HCT116 (cell line): ENCODE results near the gene LIPG. TPM values are rescaled to one million over a fixed set of nuclear protein-coding genes. Genes with fewer than 3 reads are reported as not detected.

Experiments
- ATAC-seq: fragments of 200-7000 bp; cut with Tn5 transposase; 2 replicates; pipeline ENCODE4 v1.9.1; 2020; ENCODE audit warnings: mild to moderate bottlenecking, moderate library complexity
- BruUV-seq: library from RNA; stranded (reverse); fragments of 400-500 nt; replicated peaks from 2 replicates; lab custom pipeline; 2021; lab: Mats Ljungman, UMichigan
- CTCF ChIA-PET: fragments of 300-600 bp; sonication (Branson Sonifier 250); formaldehyde crosslinking; loops from one replicate; lab custom pipeline; 2021; ENCODE audit warnings: antibody characterized with exemption; lab: Charles Lee
- POLR2A ChIA-PET: fragments of 300-600, 350-600 bp; sonication (Branson Sonifier 250); formaldehyde crosslinking; loops from one replicate; lab custom pipeline; 2021; ENCODE audit warnings: antibody characterized with exemption; lab: Charles Lee
- RAD21 ChIA-PET, 2 experiments: fragments of 300-600 bp; sonication (Branson Sonifier 250); formaldehyde crosslinking; loops; one replicate each; lab custom pipeline; 2023; ENCODE audit warnings: low total read pairs in 2 of 2; ENCODE audit not compliant: uncharacterized antibody in 2 of 2, unreplicated experiment in 2 of 2, low non-redundant PET in 1 of 2; lab: Charles Lee
- DNase-seq: peaks from one replicate; pipeline ENCODE4 v3.0.0-alpha.2; 2010; ENCODE audit warnings: low read depth, low spot score
- H2AFZ ChIP-seq: fragments of 200-600 bp; shearing (Covaris generic), sonication (generic); 2 replicates; pipeline ENCODE4 v1.6.1; 2017; ENCODE audit warnings: low read depth, mixed run types, mixed read lengths, antibody characterized with exemption, low read length; ENCODE audit not compliant: poor library complexity, severe bottlenecking
- H3K27ac ChIP-seq: 2 replicates; pipeline ENCODE4 v1.5.1; 2012; ENCODE audit warnings: low read depth, low read length
- H3K27me3 ChIP-seq: fragments of 200-600 bp; sonication (generic); 2 replicates; pipeline ENCODE4 v1.6.1; 2016; ENCODE audit warnings: mixed run types, low read length, mixed read lengths; ENCODE audit not compliant: insufficient read depth
- H3K36me3 ChIP-seq, 2 experiments: fragments of 200-500 bp in 1 of 2; fragments of 200-600 bp in 1 of 2; sonication (Bioruptor generic) in 1 of 2; sonication (generic) in 1 of 2; 2 replicates each; pipeline versions ENCODE4 v1.5.1 to v1.6.1; 2014 to 2016; ENCODE audit warnings: low read length in 2 of 2, inconsistent platforms in 1 of 2, mixed read lengths in 1 of 2, mixed run types in 1 of 2; ENCODE audit not compliant: insufficient read depth in 2 of 2, control insufficient read depth in 1 of 2
- H3K4me1 ChIP-seq, 2 experiments: fragments of 200-600 bp in 1 of 2; sonication (generic) in 1 of 2; 2 replicates each; pipeline versions ENCODE4 v1.5.1 to v1.6.1; 2012 to 2017; ENCODE audit warnings: low read length in 2 of 2, inconsistent platforms in 1 of 2, mild to moderate bottlenecking in 1 of 2, mixed read lengths in 1 of 2, mixed run types in 1 of 2, moderate library complexity in 1 of 2; ENCODE audit not compliant: insufficient read depth in 2 of 2, control insufficient read depth in 1 of 2
- H3K4me2 ChIP-seq: fragments of 200-600 bp; sonication (generic); 2 replicates; pipeline ENCODE4 v1.6.1; 2017; ENCODE audit warnings: mixed run types, low read length, mixed read lengths
- H3K4me3 ChIP-seq, 2 experiments: fragments of 200-600 bp in 1 of 2; sonication (generic) in 1 of 2; replicated peaks in 1 of 2; 2 replicates each; pipeline ENCODE4 v1.5.1; 2011 to 2016; ENCODE audit warnings: low read length in 2 of 2, control low read depth in 1 of 2, low read depth in 1 of 2, mild to moderate bottlenecking in 1 of 2, mixed read lengths in 1 of 2, mixed run types in 1 of 2
- H3K79me2 ChIP-seq: fragments of 200-600 bp; sonication (generic); 2 replicates; pipeline ENCODE4 v1.6.1; 2017; ENCODE audit warnings: mild to moderate bottlenecking, mixed run types, low read length, moderate library complexity, mixed read lengths; ENCODE audit not compliant: insufficient read depth
- H3K9ac ChIP-seq: fragments of 200-600 bp; sonication (generic); 2 replicates; pipeline ENCODE4 v1.6.1; 2016; ENCODE audit warnings: low read length, mixed read lengths
- H3K9me2 ChIP-seq: fragments of 200-600 bp; sonication (generic), shearing (Covaris generic); 2 replicates; pipeline ENCODE4 v1.6.1; 2017; ENCODE audit warnings: mixed run types, mild to moderate bottlenecking, moderate library complexity; ENCODE audit not compliant: insufficient read depth
- H3K9me3 ChIP-seq, 2 experiments: fragments of 200-500 bp in 1 of 2; fragments of 200-600 bp in 1 of 2; sonication (Bioruptor generic) in 1 of 2; sonication (generic) in 1 of 2; 2 replicates each; pipeline ENCODE4 v1.6.1; 2014 to 2017; ENCODE audit warnings: low read length in 2 of 2, mixed read lengths in 2 of 2, inconsistent platforms in 1 of 2, low read depth in 1 of 2, mild to moderate bottlenecking in 1 of 2, mixed run types in 1 of 2, moderate library complexity in 1 of 2; ENCODE audit not compliant: control insufficient read depth in 1 of 2, insufficient read depth in 1 of 2
- H4K20me1 ChIP-seq: fragments of 200-600 bp; sonication (generic), shearing (Covaris generic); 2 replicates; pipeline ENCODE4 v1.6.1; 2017; ENCODE audit warnings: mixed run types, mild to moderate bottlenecking, moderate library complexity; ENCODE audit not compliant: insufficient read depth
- CBX3 ChIP-seq: IDR thresholded peaks from 2 replicates; pipeline ENCODE4 v1.6.1; 2012; ENCODE audit warnings: low read depth
- CEBPB ChIP-seq: IDR thresholded peaks from 2 replicates; pipeline ENCODE4 v1.6.1; 2012; ENCODE audit warnings: low read depth
- EGR1 ChIP-seq: IDR thresholded peaks from 2 replicates; pipeline ENCODE4 v1.6.1; 2012; ENCODE audit warnings: low read depth
- ELF1 ChIP-seq: IDR thresholded peaks from 2 replicates; pipeline ENCODE4 v1.6.1; 2012; ENCODE audit warnings: low read depth, borderline replicate concordance
- EZH2 ChIP-seq: fragments of 200-600 bp; sonication (generic); IDR thresholded peaks from 2 replicates; pipeline ENCODE4 v1.6.1; 2017; ENCODE audit warnings: antibody characterized with exemption, mixed run types
- EZH2phosphoT487 ChIP-seq: fragments of 200-600 bp; IDR thresholded peaks from 2 replicates; pipeline ENCODE4 v1.6.1; 2018; ENCODE audit warnings: antibody characterized with exemption, borderline replicate concordance
- FOSL1 ChIP-seq: IDR thresholded peaks from 2 replicates; pipeline ENCODE4 v1.6.1; 2012; ENCODE audit warnings: low read depth
- JUND ChIP-seq: IDR thresholded peaks from 2 replicates; pipeline ENCODE4 v1.6.1; 2012
- POLR2A ChIP-seq: IDR thresholded peaks from 2 replicates; pipeline ENCODE4 v1.7.0; 2011; ENCODE audit warnings: borderline replicate concordance; ENCODE audit not compliant: insufficient read depth, insufficient read length; ENCODE audit errors: extremely low read depth
- RAD21 ChIP-seq: IDR thresholded peaks from 2 replicates; pipeline ENCODE4 v1.6.1; 2012; ENCODE audit warnings: low read depth, mild to moderate bottlenecking
- SIN3A ChIP-seq: IDR thresholded peaks from 2 replicates; pipeline ENCODE4 v1.6.1; 2012; ENCODE audit warnings: low read depth
- SP1 ChIP-seq: IDR thresholded peaks from 2 replicates; pipeline ENCODE4 v1.6.1; 2012; ENCODE audit warnings: low read depth
- SRF ChIP-seq: IDR thresholded peaks from 2 replicates; pipeline ENCODE4 v1.6.1; 2012; ENCODE audit warnings: low read depth
- YY1 ChIP-seq: IDR thresholded peaks from 2 replicates; pipeline ENCODE4 v1.6.1; 2011; ENCODE audit warnings: low read length, low read depth, moderate library complexity, mild to moderate bottlenecking; ENCODE audit not compliant: insufficient replicate concordance; ENCODE audit errors: extremely low read depth
- ZFX ChIP-seq: fragments of 450-650 bp; IDR thresholded peaks from 2 replicates; pipeline ENCODE4 v1.6.1; 2017
- ZNF274 ChIP-seq: fragments of 200-500 bp; sonication (Bioruptor generic); IDR thresholded peaks from 2 replicates; pipeline ENCODE4 v1.6.1; 2014; ENCODE audit warnings: mild to moderate bottlenecking, low read depth, low read length, inconsistent platforms
- intact Hi-C: fragments of 100-400 bp; cut with micrococcal nuclease; formaldehyde crosslinking; loops from 2 replicates; pipeline ENCODE4 v1.10.0; 2022
- total RNA-seq: library from RNA; stranded (reverse); gene quantifications from one replicate; pipeline ENCODE4 v1.2.1, GENCODE V29; 2021; ENCODE audit not compliant: unreplicated experiment
- TF ChIP-seq, protein P1 (sequence below), 3 experiments: fragments of 200-600 bp in 1 of 3; sonication (generic) in 1 of 3; IDR thresholded peaks in 2 of 3; conservative IDR thresholded peaks in 1 of 3; 2 replicates each; pipeline ENCODE4 v1.5.1; 2012 to 2017; ENCODE audit warnings: low read depth in 2 of 3, low read length in 2 of 3, antibody characterized with exemption in 1 of 3, borderline replicate concordance in 1 of 3, control low read depth in 1 of 3, mild to moderate bottlenecking in 1 of 3, mixed read lengths in 1 of 3, mixed run types in 1 of 3, moderate library complexity in 1 of 3; ENCODE audit not compliant: insufficient read depth in 1 of 3
- TF ChIP-seq, protein P2 (sequence below): IDR thresholded peaks from 2 replicates; pipeline ENCODE4 v1.6.1; 2011; ENCODE audit warnings: mild to moderate bottlenecking, low read length, moderate library complexity; ENCODE audit not compliant: insufficient replicate concordance; ENCODE audit errors: extremely low read depth
- TF ChIP-seq, protein P3 (sequence below): IDR thresholded peaks from 2 replicates; pipeline ENCODE4 v1.6.1; 2012; ENCODE audit warnings: low read depth
- TF ChIP-seq, protein P4 (sequence below): IDR thresholded peaks from 2 replicates; pipeline ENCODE4 v1.6.1; 2012
- TF ChIP-seq, protein P5 (sequence below): IDR thresholded peaks from 2 replicates; pipeline ENCODE4 v1.6.1; 2012

The LIPG gene
- total RNA-seq, 1 experiment from 2014 or later, result 2.6 TPM

DNA sequence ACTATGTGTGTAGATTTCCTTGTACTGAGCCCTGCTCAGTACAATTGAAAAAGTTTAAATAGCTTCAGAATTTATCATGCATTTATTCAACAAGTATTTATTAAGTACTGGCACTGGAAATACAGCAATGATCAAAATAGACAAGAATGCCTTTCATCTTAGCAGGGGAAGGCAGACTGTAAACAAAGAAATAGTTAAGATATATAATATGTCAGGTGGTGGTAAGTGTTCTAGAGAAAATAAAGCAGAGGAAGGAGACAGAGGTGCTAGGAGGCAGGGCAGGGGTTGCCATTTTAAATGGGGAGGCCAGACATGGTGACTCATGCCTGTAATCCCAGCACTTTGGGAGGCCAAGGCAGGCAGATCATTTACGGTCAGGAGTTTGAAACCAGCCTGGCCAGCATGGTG lies 13.6 kb upstream of the LIPG start:
- DNase-seq (peak; percentile 22), ATAC-seq (peak; percentile 70)
- H3K4me2 ChIP-seq, result peak overlapping the region; percentile 57

More for the DNA sequence above, 13.6 kb upstream of the LIPG start:
- H2AFZ ChIP-seq, result peak overlapping the region; percentile 71
- TF ChIP-seq SRF (no peak), ZFX (no peak), EZH2phosphoT487 (no peak), YY1 (no peak), ZNF274 (no peak), EZH2 (no peak), JUND (peak; percentile 48), SP1 (peak; percentile 21; the same call in 1 of the 2 replicates), EGR1 (no peak), RAD21 (no peak), POLR2A (no peak), CBX3 (0 out of 2 replicates have a peak, but pooled peaks have one; percentile 29), ELF1 (no peak), FOSL1 (peak; percentile 64), SIN3A (no peak), CEBPB (no peak)
- TF ChIP-seq, protein P1, sequence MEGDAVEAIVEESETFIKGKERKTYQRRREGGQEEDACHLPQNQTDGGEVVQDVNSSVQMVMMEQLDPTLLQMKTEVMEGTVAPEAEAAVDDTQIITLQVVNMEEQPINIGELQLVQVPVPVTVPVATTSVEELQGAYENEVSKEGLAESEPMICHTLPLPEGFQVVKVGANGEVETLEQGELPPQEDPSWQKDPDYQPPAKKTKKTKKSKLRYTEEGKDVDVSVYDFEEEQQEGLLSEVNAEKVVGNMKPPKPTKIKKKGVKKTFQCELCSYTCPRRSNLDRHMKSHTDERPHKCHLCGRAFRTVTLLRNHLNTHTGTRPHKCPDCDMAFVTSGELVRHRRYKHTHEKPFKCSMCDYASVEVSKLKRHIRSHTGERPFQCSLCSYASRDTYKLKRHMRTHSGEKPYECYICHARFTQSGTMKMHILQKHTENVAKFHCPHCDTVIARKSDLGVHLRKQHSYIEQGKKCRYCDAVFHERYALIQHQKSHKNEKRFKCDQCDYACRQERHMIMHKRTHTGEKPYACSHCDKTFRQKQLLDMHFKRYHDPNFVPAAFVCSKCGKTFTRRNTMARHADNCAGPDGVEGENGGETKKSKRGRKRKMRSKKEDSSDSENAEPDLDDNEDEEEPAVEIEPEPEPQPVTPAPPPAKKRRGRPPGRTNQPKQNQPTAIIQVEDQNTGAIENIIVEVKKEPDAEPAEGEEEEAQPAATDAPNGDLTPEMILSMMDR (IDR thresholded peaks at IDR 0.05 in 2 of 3, conservative IDR thresholded peaks at IDR 0.05 in 1 of 3; ENCODE audit: borderline replicate concordance in 1 of 3, insufficient read depth in 1 of 3, low read depth in 2 of 3, low read length in 2 of 3), result no peak
- TF ChIP-seq, protein P2, sequence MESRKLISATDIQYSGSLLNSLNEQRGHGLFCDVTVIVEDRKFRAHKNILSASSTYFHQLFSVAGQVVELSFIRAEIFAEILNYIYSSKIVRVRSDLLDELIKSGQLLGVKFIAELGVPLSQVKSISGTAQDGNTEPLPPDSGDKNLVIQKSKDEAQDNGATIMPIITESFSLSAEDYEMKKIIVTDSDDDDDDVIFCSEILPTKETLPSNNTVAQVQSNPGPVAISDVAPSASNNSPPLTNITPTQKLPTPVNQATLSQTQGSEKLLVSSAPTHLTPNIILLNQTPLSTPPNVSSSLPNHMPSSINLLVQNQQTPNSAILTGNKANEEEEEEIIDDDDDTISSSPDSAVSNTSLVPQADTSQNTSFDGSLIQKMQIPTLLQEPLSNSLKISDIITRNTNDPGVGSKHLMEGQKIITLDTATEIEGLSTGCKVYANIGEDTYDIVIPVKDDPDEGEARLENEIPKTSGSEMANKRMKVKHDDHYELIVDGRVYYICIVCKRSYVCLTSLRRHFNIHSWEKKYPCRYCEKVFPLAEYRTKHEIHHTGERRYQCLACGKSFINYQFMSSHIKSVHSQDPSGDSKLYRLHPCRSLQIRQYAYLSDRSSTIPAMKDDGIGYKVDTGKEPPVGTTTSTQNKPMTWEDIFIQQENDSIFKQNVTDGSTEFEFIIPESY, result no peak
- TF ChIP-seq, protein P3, sequence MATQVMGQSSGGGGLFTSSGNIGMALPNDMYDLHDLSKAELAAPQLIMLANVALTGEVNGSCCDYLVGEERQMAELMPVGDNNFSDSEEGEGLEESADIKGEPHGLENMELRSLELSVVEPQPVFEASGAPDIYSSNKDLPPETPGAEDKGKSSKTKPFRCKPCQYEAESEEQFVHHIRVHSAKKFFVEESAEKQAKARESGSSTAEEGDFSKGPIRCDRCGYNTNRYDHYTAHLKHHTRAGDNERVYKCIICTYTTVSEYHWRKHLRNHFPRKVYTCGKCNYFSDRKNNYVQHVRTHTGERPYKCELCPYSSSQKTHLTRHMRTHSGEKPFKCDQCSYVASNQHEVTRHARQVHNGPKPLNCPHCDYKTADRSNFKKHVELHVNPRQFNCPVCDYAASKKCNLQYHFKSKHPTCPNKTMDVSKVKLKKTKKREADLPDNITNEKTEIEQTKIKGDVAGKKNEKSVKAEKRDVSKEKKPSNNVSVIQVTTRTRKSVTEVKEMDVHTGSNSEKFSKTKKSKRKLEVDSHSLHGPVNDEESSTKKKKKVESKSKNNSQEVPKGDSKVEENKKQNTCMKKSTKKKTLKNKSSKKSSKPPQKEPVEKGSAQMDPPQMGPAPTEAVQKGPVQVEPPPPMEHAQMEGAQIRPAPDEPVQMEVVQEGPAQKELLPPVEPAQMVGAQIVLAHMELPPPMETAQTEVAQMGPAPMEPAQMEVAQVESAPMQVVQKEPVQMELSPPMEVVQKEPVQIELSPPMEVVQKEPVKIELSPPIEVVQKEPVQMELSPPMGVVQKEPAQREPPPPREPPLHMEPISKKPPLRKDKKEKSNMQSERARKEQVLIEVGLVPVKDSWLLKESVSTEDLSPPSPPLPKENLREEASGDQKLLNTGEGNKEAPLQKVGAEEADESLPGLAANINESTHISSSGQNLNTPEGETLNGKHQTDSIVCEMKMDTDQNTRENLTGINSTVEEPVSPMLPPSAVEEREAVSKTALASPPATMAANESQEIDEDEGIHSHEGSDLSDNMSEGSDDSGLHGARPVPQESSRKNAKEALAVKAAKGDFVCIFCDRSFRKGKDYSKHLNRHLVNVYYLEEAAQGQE, result no peak
- TF ChIP-seq, protein P4, sequence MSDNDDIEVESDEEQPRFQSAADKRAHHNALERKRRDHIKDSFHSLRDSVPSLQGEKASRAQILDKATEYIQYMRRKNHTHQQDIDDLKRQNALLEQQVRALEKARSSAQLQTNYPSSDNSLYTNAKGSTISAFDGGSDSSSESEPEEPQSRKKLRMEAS, result 0 out of 2 replicates have a peak, but pooled peaks have one; percentile 14
- TF ChIP-seq, protein P5, sequence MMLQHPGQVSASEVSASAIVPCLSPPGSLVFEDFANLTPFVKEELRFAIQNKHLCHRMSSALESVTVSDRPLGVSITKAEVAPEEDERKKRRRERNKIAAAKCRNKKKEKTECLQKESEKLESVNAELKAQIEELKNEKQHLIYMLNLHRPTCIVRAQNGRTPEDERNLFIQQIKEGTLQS, result no peak
- TF ChIP-seq, all 23 proteins: peak for 5
- no peaks in the 10 kb centered on the region for H3K36me3 ChIP-seq
- BruUV-seq, result no TSS peak
- H3K9me3 ChIP-seq, result no peaks in the 10 kb centered on the region
- H4K20me1 ChIP-seq, result no peaks in the 10 kb centered on the region
- intact Hi-C loops, result no loop called here
- H3K27ac ChIP-seq, result peak overlapping the region; percentile 72
- H3K4me3 ChIP-seq, result peak overlapping the region in 1 of 2 experiments; percentile 1; a peak in 1 of 4 replicates
- RAD21 ChIA-PET, result no interaction called here
- H3K27me3 ChIP-seq, result no peaks in the 10 kb centered on the region
- no peaks in the 10 kb centered on the region for H3K79me2 ChIP-seq
- POLR2A ChIA-PET, result no interaction called here
- H3K9ac ChIP-seq, result no peak overlapping the region
- H3K9me2 ChIP-seq, result no peaks in the 10 kb centered on the region; the same call in 1 of the 2 replicates
- CTCF ChIA-PET, result interaction anchor here (1.0 to 1.1 kb wide), 2 partner anchors 12 to 178 kb away, joined by 3 read pairs; no protein-coding TSS in a partner anchor
- peaks cover 35 to 54% of the 10 kb centered on the region in 2 experiments for H3K4me1 ChIP-seq
